Measurements from ENCODE around the gene RPS16. TPM values are rescaled to one million over a fixed set of nuclear protein-coding genes. Genes with fewer than 3 reads are reported as not detected.

Gene RPS16
- total and polyA plus RNA-seq, 2 of the 8 experiments (the other 6 are each of a cell fraction or from before 2014, with no cell fraction given): 2,433 to 7,810 TPM

DNA sequence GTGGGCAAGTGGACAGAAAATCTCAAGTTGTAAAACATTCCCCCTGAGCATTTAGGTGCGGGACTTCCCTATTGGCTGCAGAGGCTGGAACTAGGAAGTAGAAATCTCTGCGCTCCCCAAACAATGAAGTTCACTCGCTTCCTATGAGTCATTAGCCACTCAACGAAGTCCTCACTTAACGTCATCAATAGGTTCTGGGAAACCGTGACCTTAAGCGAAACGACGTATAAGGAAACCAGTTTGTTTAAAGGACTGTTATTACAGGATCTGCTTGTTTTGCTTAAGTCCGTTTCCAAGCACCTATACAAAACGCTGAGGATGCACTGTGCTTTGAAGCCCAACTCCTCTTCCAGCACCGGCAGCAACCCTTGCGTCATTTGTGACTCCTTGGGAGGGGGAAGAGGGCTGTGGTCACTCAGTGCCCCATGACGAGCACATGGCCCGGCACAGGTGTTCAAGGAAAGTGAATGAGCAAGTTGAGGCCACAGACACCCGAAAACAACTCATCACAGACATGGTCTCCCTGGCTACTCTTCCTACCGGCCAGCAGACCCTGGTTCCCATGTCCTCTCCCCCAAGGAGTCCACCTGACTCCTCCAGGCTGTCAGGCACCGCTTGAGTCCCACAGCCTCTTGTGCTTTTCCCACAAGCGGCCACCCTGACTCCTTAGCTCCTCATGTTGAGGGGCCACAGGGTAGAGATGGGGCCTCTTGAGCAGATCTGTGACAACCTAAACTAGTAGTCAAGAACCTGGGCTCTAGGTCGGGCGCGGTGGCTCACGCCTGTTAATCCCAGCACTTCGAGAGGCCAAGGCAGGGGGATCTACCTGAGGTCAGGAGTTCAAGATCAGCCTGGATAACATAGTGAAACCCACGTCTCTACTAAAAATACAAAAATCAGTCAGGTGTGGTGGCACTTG lies 4.8 kb downstream of the RPS16 start:
- peak overlapping the region; percentile 1 for H2BK12ac ChIP-seq (ENCODE audit: low read depth, low read length)
- peaks cover 2 to 18% of the 10 kb centered on the region in 2 experiments for H4K20me1 ChIP-seq (replicated peaks in 1 of 2; ENCODE audit: control insufficient read depth in 1 of 2, insufficient read depth in 2 of 2, low read length in 2 of 2)
- ChIA-PET CTCF (ENCODE audit: partially characterized antibody) (interaction anchor here (0.6 kb wide), 2 partner anchors 26 to 588 kb away, joined by 3 to 4 read pairs; no protein-coding TSS in a partner anchor), POLR2A (ENCODE audit: partially characterized antibody) (interaction anchor here (0.6 to 47.8 kb wide), 6 partner anchors 7 to 132 kb away, joined by 3 to 1154 read pairs (median 92); partner anchors contain the start of genes PLEKHG2, RPS16, SUPT5H and ZFP36)
- H2BK15ac ChIP-seq (ENCODE audit: low read length): 0 out of 2 replicates have a peak overlapping the region, but pooled peaks have one; percentile 55
- no peak overlapping the region for H3K4ac ChIP-seq (replicated peaks; ENCODE audit: insufficient read length, low read depth, low read length)
- H2AK5ac ChIP-seq (ENCODE audit: low read depth, low read length): peak overlapping the region; percentile 2; the same call in 1 of the 2 replicates
- H2BK5ac ChIP-seq (ENCODE audit: low read depth, low read length): peak overlapping the region; percentile 86
- peaks cover 5 to 23% (median 13%) of the 10 kb centered on the region in 4 experiments for H3K4me1 ChIP-seq (replicated peaks in 1 of 4; ENCODE audit: control insufficient read depth in 3 of 4, insufficient read depth in 4 of 4, low read length in 3 of 4)
- no peak overlapping the region for H2AFZ ChIP-seq (ENCODE audit: low read length)
- peak overlapping the region; percentile 50 for H3K27ac ChIP-seq (ENCODE audit: low read depth, low read length)
- peaks cover 21 to 30% (median 25%) of the 10 kb centered on the region in 4 experiments for H3K36me3 ChIP-seq (ENCODE audit: control insufficient read depth in 2 of 4, insufficient read depth in 4 of 4, low read length in 3 of 4)
- peak overlapping the region; percentile 35 for H4K91ac ChIP-seq (replicated peaks; ENCODE audit: insufficient read length, low read length)
- peak overlapping the region; percentile 87 for H4K8ac ChIP-seq (ENCODE audit: extremely low read depth, insufficient read depth, low read length)
- H3K79me2 ChIP-seq (ENCODE audit: control insufficient read depth in 1 of 2, insufficient read depth in 2 of 2, low read length in 2 of 2): peaks cover 7 to 20% of the 10 kb centered on the region in 2 experiments; a peak in 3 of 4 replicates
- DNase-seq (ENCODE audit: low read depth in 1 of 2, low spot score in 2 of 2) (peak in 1 of 2 experiments; percentile 60), FAIRE-seq (no peak)
- H3K27me3 ChIP-seq (replicated peaks in 1 of 4; ENCODE audit: control insufficient read depth in 3 of 4, extremely low read depth in 1 of 4, insufficient read depth in 3 of 4, low read length in 3 of 4): no peaks in the 10 kb centered on the region; a peak in 1 of 7 replicates
- peaks cover 2% of the 10 kb centered on the region for H3K23me2 ChIP-seq (ENCODE audit: low read depth, low read length)
- H4K5ac ChIP-seq (ENCODE audit: insufficient read length, low read depth, low read length): no peak overlapping the region
- H3K79me1 ChIP-seq (ENCODE audit: low read depth, low read length): peaks cover 8% of the 10 kb centered on the region
- no peak overlapping the region for H3K23ac ChIP-seq (ENCODE audit: insufficient read length)
- 88% methylated on average over 25 of the region's 25 CpGs; no CpG with 5 or more reads in 1 of the 2 experiments for WGBS, 2 experiments (ENCODE audit: extremely low coverage in 1 of 2, insufficient coverage in 1 of 2, insufficient read length in 1 of 2, insufficient replicate concordance in 2 of 2, low coverage in 1 of 2, low lambda C conversion rate in 2 of 2, missing lambda C conversion rate in 1 of 2)
- H3K14ac ChIP-seq (ENCODE audit: insufficient read length): no peak overlapping the region
- H2BK120ac ChIP-seq (replicated peaks; ENCODE audit: low read depth, low read length): no peak overlapping the region
- no peak overlapping the region for H3K4me2 ChIP-seq (ENCODE audit: insufficient read depth in 1 of 2, low read depth in 2 of 2, low read length in 2 of 2)
- no peak overlapping the region for H3K4me3 ChIP-seq (ENCODE audit: extremely low read depth in 1 of 4, insufficient read depth in 2 of 4, low read depth in 3 of 4, low read length in 4 of 4)
- no peak overlapping the region; a peak in 1 of 7 replicates for H3K9ac ChIP-seq (replicated peaks in 1 of 4; ENCODE audit: extremely low read depth in 1 of 4, low read depth in 3 of 4, low read length in 3 of 4)
- H3K56ac ChIP-seq (replicated peaks; ENCODE audit: insufficient read length, low read depth, low read length): no peak overlapping the region
- H3K9me3 ChIP-seq (ENCODE audit: insufficient read depth in 2 of 2, low read depth in 1 of 2, low read length in 1 of 2): no peaks in the 10 kb centered on the region
- peak overlapping the region; percentile 82; the same call in 1 of the 2 replicates for H2BK20ac ChIP-seq (ENCODE audit: low read length)
- peak overlapping the region; percentile 19; the same call in 1 of the 2 replicates for H3K18ac ChIP-seq (ENCODE audit: extremely low read depth, low read length)
- no peak for TF ChIP-seq EGR1 (IDR thresholded peaks at IDR 0.05; ENCODE audit: borderline replicate concordance, low read depth, low read length)
- no peak for TF ChIP-seq EZH2 (IDR thresholded peaks at IDR 0.05; ENCODE audit: low read depth, low read length, severe bottlenecking)

Data from H1 (cell line).